Upper lobe of right lung (tissue), 1 donor: ENCODE results near the gene SIK3. TPM values are rescaled to one million over a fixed set of nuclear protein-coding genes. Genes with fewer than 3 reads are reported as not detected.

Experiments used
- ATAC-seq: fragments of 200-7000 bp; cut with Tn5 transposase; one replicate; pipeline ENCODE4 v1.9.1; 2020; ENCODE audit warnings: mild to moderate bottlenecking, moderate library complexity
- DNase-seq: peaks from one replicate; pipeline ENCODE4 v3.0.0-alpha.2; 2020
- H3K27ac ChIP-seq: fragments of 200-600 bp; one replicate; pipeline ENCODE4 v1.8.0; 2022
- H3K27me3 ChIP-seq: fragments of 200-600 bp; one replicate; pipeline ENCODE4 v1.8.0; 2022; ENCODE audit warnings: mild to moderate bottlenecking
- H3K36me3 ChIP-seq: fragments of 200-600 bp; one replicate; pipeline ENCODE4 v1.8.0; 2022
- H3K4me1 ChIP-seq: fragments of 200-600 bp; one replicate; pipeline ENCODE4 v1.8.0; 2022
- H3K4me3 ChIP-seq: fragments of 200-600 bp; one replicate; pipeline ENCODE4 v1.8.0; 2022; ENCODE audit warnings: mild to moderate bottlenecking
- H3K9me3 ChIP-seq: fragments of 200-600 bp; one replicate; pipeline ENCODE4 v1.8.0; 2022
- CTCF ChIP-seq: fragments of 200-600 bp; IDR thresholded peaks from one replicate; pipeline ENCODE4 v1.8.0; 2022; ENCODE audit warnings: antibody characterized with exemption
- intact Hi-C: fragments of 100-400 bp; cut with DNase I; formaldehyde crosslinking; loops from one replicate; pipeline ENCODE4 v1.11.0; 2022
- total RNA-seq: library from RNA; stranded (reverse); fragmentation: NEBNext Ultra II Directional; extraction: Animal tissue kit (Norgen Biotek cat#: 25700); gene quantifications from one replicate; pipeline ENCODE4 v1.2.1, GENCODE V29; 2021
- donor health status: DM: no; HTN: yes; CAD: no; lungs with severe emphysema.

The SIK3 gene
- total RNA-seq, 1 donor from 2014 or later: 37.1 TPM

- no peak overlapping the region for H3K27ac ChIP-seq
- intact Hi-C loops: no loop called here
- ATAC-seq (no peak), DNase-seq (no peak)
- peaks cover 15% of the 10 kb centered on the region for H3K4me1 ChIP-seq
- no peaks in the 10 kb centered on the region for H3K9me3 ChIP-seq
- H3K27me3 ChIP-seq: no peaks in the 10 kb centered on the region
- H3K36me3 ChIP-seq: no peaks in the 10 kb centered on the region
- H3K4me3 ChIP-seq: no peak overlapping the region
- TF ChIP-seq CTCF: no peak
These were observed 34.0 kb downstream of the SIK3 start for GRCh38 chr11:117064275-117064674.

GRCh38 chr11:117062498-117062897 is 35.7 kb downstream of the SIK3 start:
- ATAC-seq: no peak
- peaks cover 22% of the 10 kb centered on the region for H3K4me1 ChIP-seq

GRCh38 chr11:117061256-117061655 is 37.0 kb downstream of the SIK3 start:
- no peak for TF ChIP-seq CTCF
- H3K27ac ChIP-seq: no peak overlapping the region
- peaks cover 23% of the 10 kb centered on the region for H3K4me1 ChIP-seq
- intact Hi-C loops: no loop called here
- no peaks in the 10 kb centered on the region for H3K36me3 ChIP-seq
- H3K9me3 ChIP-seq: no peaks in the 10 kb centered on the region
- no peak for DNase-seq
- ATAC-seq: no peak
- no peak overlapping the region for H3K4me3 ChIP-seq
- H3K27me3 ChIP-seq: no peaks in the 10 kb centered on the region

More at GRCh38 chr11:117062498-117062897, 35.7 kb downstream of the SIK3 start:
- Histone ChIP-seq H3K27me3 (no peaks in the 10 kb centered on the region), H3K36me3 (no peaks in the 10 kb centered on the region), H3K9me3 (no peaks in the 10 kb centered on the region), H3K27ac (no peak overlapping the region), H3K4me3 (no peak overlapping the region)
- no peak for TF ChIP-seq CTCF
- intact Hi-C loops: no loop called here
- no peak for DNase-seq

GRCh38 chr11:117059611-117060148 is 38.5 kb downstream of the SIK3 start:
- no peaks in the 10 kb centered on the region for H3K27me3 ChIP-seq
- TF ChIP-seq CTCF: no peak
- no peak for DNase-seq
- H3K4me3 ChIP-seq: no peak overlapping the region
- no peak overlapping the region for H3K27ac ChIP-seq
- intact Hi-C loops: no loop called here
- no peaks in the 10 kb centered on the region for H3K9me3 ChIP-seq
- no peaks in the 10 kb centered on the region for H3K36me3 ChIP-seq
- H3K4me1 ChIP-seq: peaks cover 23% of the 10 kb centered on the region
- ATAC-seq: no peak

GRCh38 chr11:117058761-117059261 is 39.4 kb downstream of the SIK3 start:
- no peak for DNase-seq
- peaks cover 15% of the 10 kb centered on the region for H3K4me1 ChIP-seq
- H3K27me3 ChIP-seq: no peaks in the 10 kb centered on the region
- intact Hi-C loops: no loop called here
- H3K27ac ChIP-seq: no peak overlapping the region
- no peaks in the 10 kb centered on the region for H3K36me3 ChIP-seq
- H3K9me3 ChIP-seq: no peaks in the 10 kb centered on the region
- TF ChIP-seq CTCF: no peak
- ATAC-seq: no peak
- no peak overlapping the region for H3K4me3 ChIP-seq

GRCh38 chr11:117057727-117058126 is 40.5 kb downstream of the SIK3 start:
- Histone ChIP-seq H3K27ac (no peak overlapping the region), H3K27me3 (no peaks in the 10 kb centered on the region), H3K36me3 (no peaks in the 10 kb centered on the region), H3K4me3 (no peak overlapping the region), H3K4me1 (peaks cover 8% of the 10 kb centered on the region), H3K9me3 (no peaks in the 10 kb centered on the region)
- intact Hi-C loops: no loop called here
- DNase-seq (no peak), ATAC-seq (no peak)
- TF ChIP-seq CTCF: no peak
